HUDEP-2 (cell line): Measurements from ENCODE around the gene RPL38.

ENCODE experiments used
- DNase-seq, 76 experiments: peaks; one replicate each; lab custom pipeline; 2025; ENCODE audit not compliant: unreplicated experiment in 76 of 76; lab: John Stamatoyannopoulos, UW

Gene RPL38

DNA sequence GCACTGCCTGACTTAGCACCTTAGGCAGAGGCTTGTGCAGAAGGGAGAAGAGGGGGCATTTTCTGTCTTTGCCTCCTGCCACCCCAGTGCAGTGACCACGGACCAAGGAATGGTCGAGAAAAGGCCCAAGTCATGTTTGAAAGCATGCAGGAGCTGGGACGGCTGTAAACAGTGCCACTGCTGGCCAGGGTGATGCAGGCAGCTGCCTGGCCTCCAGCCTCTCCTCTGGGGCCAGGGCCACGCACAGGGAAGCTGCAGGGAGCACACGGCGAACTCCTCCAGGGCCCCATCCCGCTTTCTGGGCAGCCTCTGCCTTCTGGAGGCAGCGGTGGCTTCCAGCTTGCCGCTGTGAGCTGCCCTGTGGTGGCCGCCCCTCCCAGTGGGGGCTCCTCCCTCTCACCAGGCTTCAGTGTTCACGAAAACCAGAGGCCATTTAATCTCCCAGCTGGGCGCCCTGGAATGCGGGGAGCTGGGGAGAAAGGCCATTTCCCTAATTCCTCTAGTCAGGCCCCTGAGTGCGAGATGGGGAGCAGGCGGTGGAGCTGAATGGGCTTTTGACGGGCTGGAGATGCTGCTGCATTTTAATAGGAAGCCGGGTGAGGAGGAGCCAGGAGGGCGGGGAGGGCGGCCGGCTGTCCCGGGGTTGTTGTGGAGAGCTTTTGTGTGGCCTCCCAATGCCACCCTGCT lies 41.8 kb downstream of the RPL38 start:
- no peak for DNase-seq

DNA sequence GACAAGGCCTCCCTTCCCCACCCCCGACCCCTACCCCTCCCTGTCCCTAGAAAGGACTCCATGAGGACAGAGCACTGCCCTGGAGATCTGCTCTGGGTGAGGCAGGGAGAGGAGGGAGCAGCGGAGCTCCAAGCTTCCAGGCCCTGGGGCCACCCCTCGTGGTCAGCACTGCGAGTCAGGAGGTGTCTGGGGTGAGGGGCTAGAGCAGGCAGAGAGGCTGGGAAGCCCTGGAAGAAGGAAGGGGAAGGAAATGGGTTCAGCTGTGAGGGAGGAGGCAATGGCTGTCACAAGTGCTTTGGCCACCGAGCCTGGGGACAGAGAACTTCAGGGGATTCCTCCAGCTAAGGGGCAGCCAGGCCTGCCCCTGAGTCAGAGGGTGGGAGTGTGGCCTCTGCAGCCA lies 42.4 kb downstream of the RPL38 start:
- DNase-seq, result no peak

DNA sequence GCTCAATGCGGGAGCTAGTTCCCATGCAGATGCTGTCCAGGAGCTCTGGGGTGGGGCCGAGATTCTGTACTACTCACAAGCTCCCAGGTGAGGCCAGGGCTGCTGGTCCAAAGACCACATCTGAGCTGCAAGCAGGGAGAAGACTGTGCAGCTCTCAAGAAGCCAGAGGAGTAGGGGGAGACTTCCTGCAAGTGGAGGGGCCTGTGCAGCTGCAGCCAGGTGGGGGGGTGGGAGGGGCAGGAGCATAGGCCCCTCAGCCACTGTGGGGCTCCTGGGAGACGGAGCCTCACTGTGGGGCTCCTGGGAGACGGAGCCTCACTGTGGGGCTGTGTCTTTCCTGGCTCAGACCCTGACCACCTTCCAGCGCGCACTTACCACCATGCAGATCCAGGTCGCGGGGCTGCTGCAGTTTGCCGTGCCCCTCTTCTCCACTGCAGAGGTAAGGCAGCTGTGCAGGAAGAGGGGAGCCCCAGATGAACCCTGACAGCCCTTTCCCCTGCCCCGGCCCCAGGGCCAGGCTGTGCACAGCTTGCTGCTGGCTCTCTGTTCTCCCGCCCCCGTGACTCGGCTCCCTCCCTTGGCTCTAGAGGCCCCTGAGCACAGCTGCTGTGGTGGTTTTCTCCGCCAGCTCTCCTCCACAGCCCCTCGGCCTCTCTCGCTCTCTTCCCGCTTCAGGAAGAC lies 46.3 kb downstream of the RPL38 start:
- no peak for DNase-seq

DNA sequence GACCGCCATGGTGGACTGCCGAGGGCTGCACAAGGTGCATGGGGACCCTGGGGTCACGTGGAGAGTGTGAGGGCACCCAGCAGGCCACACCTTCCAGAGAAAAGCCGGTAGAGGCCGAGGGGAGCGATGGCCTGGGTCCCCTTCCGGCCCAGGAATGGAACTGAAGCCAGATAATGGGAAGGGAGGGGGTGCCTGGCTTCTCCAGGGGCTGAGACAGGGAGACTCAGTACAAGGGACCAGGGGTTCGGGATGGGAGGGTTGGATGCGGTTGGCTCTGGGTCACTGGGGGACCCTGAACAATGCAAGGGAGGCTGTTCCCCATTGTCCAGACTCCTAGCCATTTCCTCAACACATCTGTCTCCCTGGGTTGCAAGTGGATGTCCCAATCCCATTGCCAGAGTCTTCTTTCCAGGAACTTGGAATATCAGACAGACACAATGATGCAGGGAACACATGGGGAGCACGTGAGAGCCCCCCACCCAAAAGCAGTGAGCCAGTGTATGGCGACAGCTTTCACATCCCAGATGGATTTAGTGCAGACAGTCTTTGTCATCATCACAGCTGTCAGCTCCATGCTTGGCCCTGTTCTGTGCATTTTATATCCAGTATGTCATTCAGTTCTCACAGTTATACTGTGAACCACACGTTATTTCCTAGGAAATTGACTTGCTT lies 47.0 kb downstream of the RPL38 start:
- DNase-seq, result no peak

DNA sequence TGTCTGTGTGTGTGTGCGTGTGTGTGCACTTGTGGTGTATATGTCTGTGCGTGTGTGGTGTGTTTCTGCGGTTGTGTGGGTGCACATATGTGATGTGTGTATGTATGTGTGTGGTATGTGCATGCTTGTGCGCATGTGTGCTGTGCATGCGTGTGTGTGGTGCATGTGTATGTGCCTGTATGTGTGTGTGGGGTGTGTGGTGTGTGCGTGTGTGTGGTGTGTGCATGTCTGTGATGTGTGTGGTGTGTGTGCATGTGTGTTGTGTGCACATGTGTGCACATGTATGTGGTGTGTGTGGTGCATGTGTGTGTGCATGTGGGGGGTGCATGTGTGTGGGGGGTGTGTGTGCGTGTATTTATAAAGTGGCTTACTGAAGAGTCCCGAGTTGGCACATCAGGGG lies 47.6 kb downstream of the RPL38 start:
- no peak for DNase-seq

DNA sequence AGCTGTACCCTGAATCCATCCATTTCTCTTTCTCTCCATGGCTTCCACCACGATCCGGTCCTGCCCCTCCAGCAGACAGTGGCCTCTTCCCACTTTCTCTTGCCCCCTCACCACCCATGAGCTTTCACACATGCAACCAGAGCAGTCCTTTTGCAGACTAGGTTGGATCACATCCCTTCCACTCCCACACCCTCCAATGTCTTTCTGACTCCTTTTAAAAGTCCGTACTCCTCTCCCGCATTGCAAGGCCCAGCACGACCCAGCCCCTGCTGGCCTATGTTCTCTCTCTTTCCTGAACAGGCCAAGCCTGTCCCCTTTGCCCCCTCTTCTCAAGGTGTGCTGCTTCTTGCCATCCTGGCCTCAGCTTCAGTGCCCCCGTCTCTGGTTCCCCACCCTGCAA lies 48.1 kb downstream of the RPL38 start:
- DNase-seq, result no peak

DNA sequence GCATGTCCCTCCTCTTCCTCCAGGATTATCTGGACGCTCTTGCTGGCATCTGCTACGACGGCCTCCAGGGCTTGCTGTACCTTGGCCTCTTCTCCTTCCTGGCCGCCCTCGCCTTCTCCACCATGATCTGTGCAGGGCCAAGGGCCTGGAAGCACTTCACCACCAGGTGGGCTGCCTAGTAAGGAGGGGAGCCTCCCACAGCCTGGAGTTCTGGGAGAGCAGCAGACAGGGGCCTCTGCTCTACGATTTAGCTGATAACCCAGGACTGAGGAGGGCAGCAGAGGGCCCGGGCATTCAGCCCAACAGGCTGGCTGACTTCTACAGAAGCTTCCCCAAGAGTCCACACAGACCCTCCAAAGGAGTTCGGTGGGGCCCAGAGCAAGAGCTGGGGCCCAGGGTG lies 48.7 kb downstream of the RPL38 start:
- peak in 7 of 76 experiments; percentile 5 to 24 (median 8) for DNase-seq

DNA sequence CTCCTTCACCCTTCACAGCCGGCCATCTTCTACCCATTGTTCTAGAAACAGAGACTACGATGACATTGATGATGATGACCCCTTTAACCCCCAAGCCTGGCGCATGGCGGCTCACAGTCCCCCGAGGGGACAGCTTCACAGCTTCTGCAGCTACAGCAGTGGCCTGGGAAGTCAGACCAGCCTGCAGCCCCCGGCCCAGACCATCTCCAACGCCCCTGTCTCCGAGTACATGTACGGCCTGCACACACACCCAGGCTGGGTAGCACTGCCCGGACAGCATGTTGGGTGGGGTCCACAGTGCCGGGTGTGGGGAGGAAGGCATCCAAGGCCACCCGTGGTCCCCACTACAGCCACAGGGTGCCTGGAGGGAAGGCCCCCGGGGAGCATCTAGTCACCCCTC lies 49.6 kb downstream of the RPL38 start:
- no peak for DNase-seq

DNA sequence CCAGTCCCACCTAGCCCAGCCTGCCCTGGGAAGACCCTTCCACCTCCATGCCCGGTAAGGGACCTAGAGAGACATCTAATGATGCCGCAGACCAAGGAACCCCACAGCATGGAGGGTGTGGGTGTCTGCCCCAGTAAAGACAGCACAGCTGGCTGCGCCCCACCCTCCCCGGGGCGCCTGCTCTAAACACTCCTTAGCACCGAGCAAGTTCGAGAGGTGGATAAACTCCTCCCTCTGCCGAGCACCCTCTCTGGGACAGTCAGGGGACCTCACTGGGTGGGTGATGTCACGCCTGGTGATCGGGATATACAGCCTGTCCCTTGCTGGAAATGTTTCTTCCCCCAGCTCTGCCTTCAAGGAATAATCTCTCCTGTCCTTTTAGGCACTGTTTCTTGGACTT lies 53.8 kb downstream of the RPL38 start:
- DNase-seq, result no peak

DNA sequence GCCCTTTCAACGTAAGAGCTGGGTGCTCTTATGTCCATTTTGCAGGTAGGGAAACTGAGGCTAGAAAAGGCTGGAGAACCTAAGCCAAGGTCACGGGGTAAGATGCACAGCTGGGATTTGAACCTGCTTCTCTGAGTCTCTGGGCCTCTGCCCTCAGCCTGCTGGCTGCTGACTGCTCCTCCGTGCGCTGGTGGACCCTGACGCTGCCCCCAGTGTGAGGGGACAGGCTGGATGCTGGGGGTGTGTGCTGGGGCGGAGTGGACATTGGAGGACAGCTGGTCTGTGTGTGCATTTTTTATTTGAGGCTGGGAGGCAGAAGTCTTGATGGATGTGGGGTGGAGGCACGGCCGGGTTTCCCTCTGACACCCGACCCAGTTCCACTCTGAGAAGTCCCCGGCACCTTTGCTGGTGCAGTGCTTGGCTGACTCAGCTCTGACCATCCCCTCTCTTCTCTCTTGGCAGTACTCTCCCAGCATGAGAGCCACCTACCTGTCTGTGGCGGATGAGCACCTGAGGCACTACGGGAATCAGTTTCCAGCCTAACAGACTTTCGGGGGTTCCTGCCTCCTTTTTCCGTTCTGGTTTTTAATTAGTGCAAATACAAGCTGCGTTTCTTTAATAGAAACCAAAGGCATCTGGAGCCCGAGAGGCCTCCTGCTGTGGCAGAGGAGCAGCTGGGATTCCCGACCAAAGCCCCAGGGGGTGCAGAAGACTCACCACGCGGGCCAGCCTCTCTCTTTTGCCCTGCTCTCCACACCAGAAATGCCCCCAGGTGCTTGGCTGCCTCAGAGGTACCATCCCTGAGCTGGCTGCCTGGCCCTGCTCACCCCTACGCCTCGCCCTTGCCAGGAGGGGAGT lies 56.4 kb downstream of the RPL38 start:
- DNase-seq, result no peak
